HL-60 (cell line): ENCODE data around the gene SMOC2.

Experiments
- DNase-seq, 2 experiments: peaks; one replicate each; pipeline ENCODE4 v3.0.0-alpha.2; 2010 to 2020; ENCODE audit warnings: low read depth in 1 of 2, low spot score in 1 of 2
- H3K27ac ChIP-seq: fragments of 250-450 bp; sonication (Bioruptor Pico); replicated peaks from 2 replicates; pipeline ENCODE4 v1.5.1; 2020; ENCODE audit warnings: mild to moderate bottlenecking, moderate library complexity
- H3K27me3 ChIP-seq: fragments of 250-450 bp; sonication (Bioruptor Pico); 2 replicates; pipeline ENCODE4 v1.5.1; 2021; ENCODE audit warnings: mild to moderate bottlenecking, moderate library complexity; ENCODE audit not compliant: insufficient read depth, poor library complexity, severe bottlenecking
- H3K4me3 ChIP-seq: replicated peaks from 2 replicates; pipeline ENCODE4 v1.5.1; 2011; ENCODE audit warnings: mild to moderate bottlenecking, control low read depth, low read length; ENCODE audit not compliant: insufficient read depth
- CTCF ChIP-seq: IDR thresholded peaks from one replicate; pipeline ENCODE4 v1.5.1; 2011; ENCODE audit warnings: low read length, control low read depth, inconsistent platforms; ENCODE audit not compliant: insufficient read depth
- GABPA ChIP-seq: IDR thresholded peaks from 2 replicates; pipeline ENCODE4 v1.6.1; 2012; ENCODE audit warnings: low read depth
- POLR2AphosphoS5 ChIP-seq: IDR thresholded peaks from 2 replicates; pipeline ENCODE4 v1.6.1; 2012; ENCODE audit warnings: low read depth
- SPI1 ChIP-seq: IDR thresholded peaks from 2 replicates; pipeline ENCODE4 v1.6.1; 2012; ENCODE audit warnings: low read depth, mild to moderate bottlenecking, borderline replicate concordance
- long read RNA-seq: library from polyadenylated mRNA; unstranded; transcript quantifications from one replicate; pipeline ENCODE4 v2.0.0, GENCODE V29; 2020
- TF ChIP-seq, protein P1 (sequence below): IDR thresholded peaks from 2 replicates; pipeline ENCODE4 v1.6.1; 2012; ENCODE audit warnings: low read depth; ENCODE audit not compliant: insufficient replicate concordance

The SMOC2 gene
- long read RNA-seq: 0 reads

DNA sequence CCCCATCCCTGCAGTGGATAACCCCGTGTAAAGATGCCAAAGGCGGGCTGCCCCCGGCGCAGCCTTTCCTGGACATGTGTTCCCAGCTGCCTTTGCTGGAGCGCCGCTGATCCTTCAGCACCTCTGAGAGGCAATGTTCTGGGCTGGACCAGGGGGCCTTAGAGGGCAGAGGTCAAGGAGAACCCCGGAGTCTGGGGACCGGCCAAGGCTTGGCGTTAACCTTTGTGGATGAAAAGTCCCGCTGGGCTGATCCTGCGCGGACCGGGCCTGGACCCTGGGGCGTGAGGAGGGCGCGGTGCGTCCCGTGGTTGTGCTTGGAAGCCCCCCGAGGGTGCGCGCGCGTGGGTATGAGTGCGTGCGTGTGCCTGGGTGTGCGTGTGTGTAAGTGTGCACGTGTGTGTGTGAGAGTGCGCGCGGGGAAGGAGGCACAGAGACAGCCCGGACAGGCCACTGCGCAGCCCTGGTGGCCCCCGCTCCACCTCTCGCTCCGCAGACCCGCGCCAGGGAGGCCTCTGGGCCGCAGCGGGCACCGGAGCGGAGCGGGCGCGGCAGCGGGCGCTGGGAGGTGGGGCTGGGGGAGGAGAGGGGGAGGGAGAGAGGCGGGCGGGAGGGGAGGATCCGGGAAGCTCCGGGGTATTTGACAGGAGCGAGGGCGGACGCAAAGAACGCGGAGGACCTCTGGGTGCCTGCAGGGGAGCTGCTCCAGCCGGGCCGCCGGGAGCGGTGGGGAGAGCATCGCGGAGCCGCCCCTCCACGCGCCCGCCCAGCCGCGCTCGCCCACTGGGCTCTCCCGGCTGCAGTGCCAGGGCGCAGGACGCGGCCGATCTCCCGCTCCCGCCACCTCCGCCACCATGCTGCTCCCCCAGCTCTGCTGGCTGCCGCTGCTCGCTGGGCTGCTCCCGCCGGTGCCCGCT lies at the start of gene SMOC2:
Gene SMOC2 (plus strand): TSS at position 665 of the 914 bp plus-strand sequence. CDS start 187 bp downstream, at position 852.
- Histone ChIP-seq H3K4me3 (no peak within 1 kb of the TSS), H3K27me3 (peaks cover 17% of the 10 kb centered on the region), H3K27ac (no peak within 1 kb of the TSS)
- no peak for DNase-seq
- TF ChIP-seq POLR2AphosphoS5: no peak
- TF ChIP-seq GABPA: no peak
- TF ChIP-seq, protein P1, sequence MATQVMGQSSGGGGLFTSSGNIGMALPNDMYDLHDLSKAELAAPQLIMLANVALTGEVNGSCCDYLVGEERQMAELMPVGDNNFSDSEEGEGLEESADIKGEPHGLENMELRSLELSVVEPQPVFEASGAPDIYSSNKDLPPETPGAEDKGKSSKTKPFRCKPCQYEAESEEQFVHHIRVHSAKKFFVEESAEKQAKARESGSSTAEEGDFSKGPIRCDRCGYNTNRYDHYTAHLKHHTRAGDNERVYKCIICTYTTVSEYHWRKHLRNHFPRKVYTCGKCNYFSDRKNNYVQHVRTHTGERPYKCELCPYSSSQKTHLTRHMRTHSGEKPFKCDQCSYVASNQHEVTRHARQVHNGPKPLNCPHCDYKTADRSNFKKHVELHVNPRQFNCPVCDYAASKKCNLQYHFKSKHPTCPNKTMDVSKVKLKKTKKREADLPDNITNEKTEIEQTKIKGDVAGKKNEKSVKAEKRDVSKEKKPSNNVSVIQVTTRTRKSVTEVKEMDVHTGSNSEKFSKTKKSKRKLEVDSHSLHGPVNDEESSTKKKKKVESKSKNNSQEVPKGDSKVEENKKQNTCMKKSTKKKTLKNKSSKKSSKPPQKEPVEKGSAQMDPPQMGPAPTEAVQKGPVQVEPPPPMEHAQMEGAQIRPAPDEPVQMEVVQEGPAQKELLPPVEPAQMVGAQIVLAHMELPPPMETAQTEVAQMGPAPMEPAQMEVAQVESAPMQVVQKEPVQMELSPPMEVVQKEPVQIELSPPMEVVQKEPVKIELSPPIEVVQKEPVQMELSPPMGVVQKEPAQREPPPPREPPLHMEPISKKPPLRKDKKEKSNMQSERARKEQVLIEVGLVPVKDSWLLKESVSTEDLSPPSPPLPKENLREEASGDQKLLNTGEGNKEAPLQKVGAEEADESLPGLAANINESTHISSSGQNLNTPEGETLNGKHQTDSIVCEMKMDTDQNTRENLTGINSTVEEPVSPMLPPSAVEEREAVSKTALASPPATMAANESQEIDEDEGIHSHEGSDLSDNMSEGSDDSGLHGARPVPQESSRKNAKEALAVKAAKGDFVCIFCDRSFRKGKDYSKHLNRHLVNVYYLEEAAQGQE: no peak
- TF ChIP-seq SPI1: no peak
- TF ChIP-seq CTCF: no peak

DNA sequence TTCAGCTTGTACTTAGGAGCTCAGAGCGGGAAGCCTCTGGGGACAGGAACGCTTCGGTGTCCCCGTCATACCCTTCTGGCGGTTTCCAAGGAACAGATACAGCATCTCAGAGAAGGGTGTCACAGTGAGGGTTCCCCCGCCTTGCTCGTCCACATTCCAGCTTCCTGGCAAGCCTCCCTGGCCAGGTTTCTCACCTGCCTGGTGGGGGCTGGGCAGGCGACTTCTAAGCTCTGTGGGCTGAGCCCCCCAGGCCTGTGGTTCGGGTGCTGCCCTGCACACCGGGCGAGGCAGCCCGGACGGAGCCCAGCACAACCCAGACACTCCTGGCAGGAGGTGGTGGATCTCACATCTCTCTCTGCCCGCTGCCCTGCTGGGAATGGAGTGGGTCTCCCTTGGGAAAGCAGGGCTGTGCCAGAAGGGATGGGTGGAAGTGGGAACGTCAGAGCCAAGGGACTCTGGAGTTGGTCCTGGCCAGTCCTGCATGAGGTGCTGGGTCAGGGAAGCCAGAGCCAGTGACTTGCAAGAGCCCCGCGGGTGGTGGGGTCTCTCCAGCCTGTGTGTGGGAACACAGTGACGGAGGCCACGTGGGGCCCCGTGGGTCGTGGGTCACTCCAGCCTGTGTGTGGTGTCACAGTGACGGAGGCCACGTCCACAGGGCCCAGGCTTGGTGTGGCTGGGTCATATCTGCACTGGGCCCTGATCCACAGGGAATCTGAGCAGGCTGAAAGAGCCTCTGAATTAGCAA lies 47.7 kb upstream of the SMOC2 start:
- Histone ChIP-seq H3K4me3 (no peak overlapping the region), H3K27me3 (no peaks in the 10 kb centered on the region), H3K27ac (no peak overlapping the region)
- DNase-seq: no peak
- TF ChIP-seq CTCF (no peak), POLR2AphosphoS5 (no peak), SPI1 (no peak), GABPA (no peak)
- TF ChIP-seq, protein P1: no peak

DNA sequence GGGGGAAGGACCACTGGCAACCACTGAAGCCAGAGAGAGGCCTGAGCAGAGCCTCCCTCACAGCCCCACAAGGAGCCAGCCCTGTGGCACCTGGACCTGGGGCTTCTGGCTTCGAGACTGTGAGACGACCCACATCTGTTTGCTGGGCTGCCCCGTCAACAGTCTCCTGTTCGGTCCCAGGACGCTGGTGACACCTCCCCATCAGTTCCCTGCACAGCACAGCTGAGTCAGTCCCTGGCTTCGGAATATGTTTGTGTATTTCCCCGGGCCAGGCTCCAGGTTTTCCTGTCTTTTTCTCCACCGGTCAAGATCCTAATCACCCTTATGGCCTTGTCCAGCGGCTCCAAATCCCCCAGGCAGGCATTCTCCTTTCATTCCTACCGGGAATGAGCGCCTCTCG lies 46.4 kb upstream of the SMOC2 start:
- Histone ChIP-seq H3K27ac (no peak overlapping the region), H3K27me3 (no peaks in the 10 kb centered on the region), H3K4me3 (no peak overlapping the region)
- no peak for DNase-seq
- no peak for TF ChIP-seq POLR2AphosphoS5
- no peak for TF ChIP-seq CTCF
- TF ChIP-seq SPI1: no peak
- TF ChIP-seq GABPA: no peak
- TF ChIP-seq, protein P1: no peak
